HEK293T (cell line): ENCODE measurements around the gene TMEM156.

ENCODE experiments used
- CTCF ChIA-PET: fragments of 350-600 bp; formaldehyde crosslinking; extraction: SDS; loops from one replicate; lab custom pipeline; 2021; ENCODE audit warnings: antibody characterized with exemption, inconsistent platforms; lab: Yijun Ruan, JAX
- POLR2A ChIA-PET: fragments of 350-600 bp; formaldehyde crosslinking; extraction: SDS; loops from one replicate; lab custom pipeline; 2020; ENCODE audit warnings: antibody characterized with exemption, inconsistent platforms; lab: Yijun Ruan, JAX
- DNase-seq: peaks from one replicate; pipeline ENCODE4 v3.0.0; 2012; ENCODE audit warnings: mixed read lengths; ENCODE audit errors: extremely low spot score
- ARNT ChIP-seq: fragments of 450-650 bp; IDR thresholded peaks from 2 replicates; pipeline ENCODE4 v1.6.1; 2017; ENCODE audit warnings: mild to moderate bottlenecking
- BHLHE40 ChIP-seq: fragments of 450-650 bp; IDR thresholded peaks from 2 replicates; pipeline ENCODE4 v1.6.1; 2016; ENCODE audit warnings: mild to moderate bottlenecking, moderate library complexity, borderline replicate concordance
- CTBP1 ChIP-seq: fragments of 450-650 bp; IDR thresholded peaks from 2 replicates; pipeline ENCODE4 v1.6.1; 2016; ENCODE audit warnings: borderline replicate concordance
- ELF4 ChIP-seq: fragments of 450-650 bp; IDR thresholded peaks from 2 replicates; pipeline ENCODE4 v1.6.1; 2017; ENCODE audit warnings: antibody characterized with exemption
- FOXA1 ChIP-seq: fragments of 450-650 bp; IDR thresholded peaks from 2 replicates; pipeline ENCODE4 v1.6.1; 2016; ENCODE audit warnings: mild to moderate bottlenecking
- FOXK2 ChIP-seq: fragments of 450-650 bp; IDR thresholded peaks from 2 replicates; pipeline ENCODE4 v1.6.1; 2016; ENCODE audit warnings: mild to moderate bottlenecking
- FOXM1 ChIP-seq: fragments of 450-650 bp; IDR thresholded peaks from 2 replicates; pipeline ENCODE4 v1.6.1; 2017; ENCODE audit warnings: mild to moderate bottlenecking, borderline replicate concordance
- HDGF ChIP-seq: fragments of 450-650 bp; IDR thresholded peaks from 2 replicates; pipeline ENCODE4 v1.6.1; 2017; ENCODE audit warnings: antibody characterized with exemption, borderline replicate concordance
- L3MBTL2 ChIP-seq: fragments of 450-650 bp; conservative IDR thresholded peaks from 2 replicates; pipeline ENCODE4 v1.6.1; 2016; ENCODE audit warnings: mild to moderate bottlenecking
- LEF1 ChIP-seq: fragments of 450-650 bp; IDR thresholded peaks from 2 replicates; pipeline ENCODE4 v1.6.1; 2017; ENCODE audit warnings: mild to moderate bottlenecking, borderline replicate concordance
- NFRKB ChIP-seq: fragments of 450-650 bp; IDR thresholded peaks from 2 replicates; pipeline ENCODE4 v1.6.1; 2016; ENCODE audit warnings: mild to moderate bottlenecking, moderate library complexity
- SP1 ChIP-seq: fragments of 450-650 bp; IDR thresholded peaks from 2 replicates; pipeline ENCODE4 v1.6.1; 2017
- SUZ12 ChIP-seq: fragments of 450-650 bp; IDR thresholded peaks from 2 replicates; pipeline ENCODE4 v1.6.1; 2016; ENCODE audit warnings: mild to moderate bottlenecking
- TARDBP ChIP-seq: fragments of 450-650 bp; IDR thresholded peaks from 2 replicates; pipeline ENCODE4 v1.6.1; 2016
- ZNF384 ChIP-seq: fragments of 450-650 bp; IDR thresholded peaks from 2 replicates; pipeline ENCODE4 v1.6.1; 2016
- TF ChIP-seq, protein P1 (sequence below): fragments of 450-650 bp; IDR thresholded peaks from 2 replicates; pipeline ENCODE4 v1.6.1; 2016

Gene TMEM156

DNA sequence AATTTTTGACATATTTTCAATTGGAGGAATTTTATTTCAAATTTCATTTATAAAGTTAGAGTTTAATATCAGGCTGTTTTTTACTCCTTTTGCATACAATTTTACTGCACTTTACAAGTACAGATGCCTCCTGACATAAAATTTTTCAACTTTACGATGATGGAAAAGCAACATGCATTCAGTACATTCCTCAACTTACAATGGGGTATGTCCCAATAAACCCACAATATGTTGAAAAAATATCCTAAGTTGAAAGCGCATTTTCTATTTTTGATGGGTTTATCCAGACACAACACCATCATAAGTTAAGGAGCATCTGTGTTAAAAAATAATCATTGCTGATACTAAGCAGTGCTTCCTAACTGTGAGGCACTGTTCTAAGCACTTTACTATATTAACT lies 34.2 kb upstream of the TMEM156 start:
- no peak for DNase-seq
- ChIA-PET POLR2A (no interaction called here), CTCF (no interaction called here)
- TF ChIP-seq ARNT: no peak
- TF ChIP-seq CTBP1: no peak
- no peak for TF ChIP-seq L3MBTL2
- TF ChIP-seq LEF1: no peak
- no peak for TF ChIP-seq FOXM1
- TF ChIP-seq TARDBP: no peak
- TF ChIP-seq ZNF384: no peak
- TF ChIP-seq NFRKB: no peak
- TF ChIP-seq, protein P1, sequence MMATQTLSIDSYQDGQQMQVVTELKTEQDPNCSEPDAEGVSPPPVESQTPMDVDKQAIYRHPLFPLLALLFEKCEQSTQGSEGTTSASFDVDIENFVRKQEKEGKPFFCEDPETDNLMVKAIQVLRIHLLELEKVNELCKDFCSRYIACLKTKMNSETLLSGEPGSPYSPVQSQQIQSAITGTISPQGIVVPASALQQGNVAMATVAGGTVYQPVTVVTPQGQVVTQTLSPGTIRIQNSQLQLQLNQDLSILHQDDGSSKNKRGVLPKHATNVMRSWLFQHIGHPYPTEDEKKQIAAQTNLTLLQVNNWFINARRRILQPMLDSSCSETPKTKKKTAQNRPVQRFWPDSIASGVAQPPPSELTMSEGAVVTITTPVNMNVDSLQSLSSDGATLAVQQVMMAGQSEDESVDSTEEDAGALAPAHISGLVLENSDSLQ: no peak
- no peak for TF ChIP-seq FOXA1
- TF ChIP-seq BHLHE40: no peak
- no peak for TF ChIP-seq SUZ12
- TF ChIP-seq HDGF: no peak

DNA sequence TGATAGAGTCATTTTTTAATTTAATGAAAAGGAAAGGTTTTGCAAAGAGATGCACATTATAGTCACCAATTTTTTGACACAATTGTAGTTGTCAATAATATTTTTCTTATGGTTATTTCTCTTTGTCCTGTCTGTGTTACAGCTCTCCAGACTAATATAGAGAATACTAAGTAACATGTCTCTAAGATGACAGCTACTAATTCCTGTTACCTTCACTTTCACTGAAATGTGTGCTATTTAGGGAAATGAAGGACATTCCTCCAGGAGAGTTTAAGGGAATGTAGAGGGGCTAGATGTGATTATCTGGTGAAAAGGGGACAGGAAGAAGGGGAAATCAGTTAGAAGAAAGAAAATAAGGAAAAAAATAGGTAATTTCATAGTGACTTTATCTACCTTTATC lies 31.2 kb upstream of the TMEM156 start:
- POLR2A ChIA-PET: no interaction called here
- CTCF ChIA-PET: no interaction called here
- no peak for TF ChIP-seq NFRKB
- no peak for TF ChIP-seq ZNF384
- TF ChIP-seq BHLHE40: no peak
- no peak for TF ChIP-seq LEF1
- TF ChIP-seq L3MBTL2: no peak
- TF ChIP-seq ARNT: no peak
- TF ChIP-seq HDGF: no peak
- no peak for TF ChIP-seq TARDBP
- TF ChIP-seq ELF4: no peak
- TF ChIP-seq, protein P1: no peak
- TF ChIP-seq SP1: no peak
- no peak for TF ChIP-seq SUZ12
- TF ChIP-seq CTBP1: no peak
- TF ChIP-seq FOXK2: no peak
- no peak for TF ChIP-seq FOXA1
- no peak for TF ChIP-seq FOXM1
- DNase-seq: no peak

DNA sequence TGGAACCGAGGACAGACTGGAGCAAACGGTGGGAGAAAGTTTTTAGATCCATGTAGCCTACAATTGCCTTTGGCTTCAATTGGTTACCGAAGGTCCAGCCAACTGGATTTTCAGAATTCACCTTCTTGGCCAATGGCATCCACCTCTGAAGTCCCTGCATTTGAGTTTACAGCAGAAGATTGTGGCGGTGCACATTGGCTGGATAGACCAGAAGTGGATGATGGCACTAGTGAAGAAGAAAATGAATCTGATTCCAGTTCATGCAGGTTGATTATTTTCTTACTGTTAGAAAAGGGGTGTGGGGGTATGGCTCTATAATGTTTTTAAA lies 30.5 kb upstream of the TMEM156 start:
- TF ChIP-seq NFRKB (no peak), ARNT (no peak), TARDBP (no peak), HDGF (no peak), BHLHE40 (no peak)
- no peak for DNase-seq
- ChIA-PET CTCF (no interaction called here), POLR2A (no interaction called here)

DNA sequence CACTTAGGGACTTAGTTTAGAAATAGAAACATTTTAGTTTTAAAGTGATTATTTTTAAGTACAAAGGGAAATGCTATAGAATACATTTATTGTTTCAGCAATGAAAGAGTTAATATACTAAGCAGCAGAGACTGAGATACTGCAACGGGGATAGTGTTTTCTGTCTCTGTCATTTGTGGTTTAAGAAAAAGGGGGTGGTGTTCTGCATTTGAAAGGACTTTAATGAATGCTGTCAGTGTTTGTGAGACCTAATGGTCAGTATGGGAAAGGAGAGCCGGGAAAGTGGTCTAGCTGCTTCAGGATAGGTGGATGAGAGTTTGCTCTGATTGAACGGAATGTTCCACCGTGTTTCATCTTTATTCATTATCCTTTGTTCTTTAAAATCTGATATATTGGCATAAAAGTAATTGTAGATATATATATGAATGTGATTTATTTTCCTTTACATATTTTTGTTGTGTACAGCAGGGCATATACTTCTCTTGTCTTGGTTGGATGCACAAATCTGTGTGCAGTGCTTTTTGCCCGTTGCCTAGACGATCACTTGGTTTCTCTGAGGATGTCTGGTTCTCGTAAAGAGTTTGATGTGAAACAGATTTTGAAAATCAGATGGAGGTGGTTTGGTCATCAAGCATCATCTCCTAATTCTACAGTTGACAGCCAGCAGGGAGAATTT lies 30.0 kb upstream of the TMEM156 start, which contains the start of gene KLHL5:
TSS of gene KLHL5 (plus strand) at position 139 of the 676 bp plus-strand sequence. CDS start at position 560, 421 bp downstream.
- no peak for DNase-seq
- CTCF ChIA-PET: no interaction called here
- TF ChIP-seq FOXM1: no peak
- TF ChIP-seq FOXK2: no peak
- TF ChIP-seq FOXA1: no peak
- no peak for TF ChIP-seq SUZ12
- TF ChIP-seq BHLHE40: no peak
- no peak for TF ChIP-seq NFRKB
- no peak for TF ChIP-seq CTBP1
- no peak for TF ChIP-seq TARDBP
- no peak for TF ChIP-seq LEF1
- TF ChIP-seq HDGF: no peak
- no peak for TF ChIP-seq ZNF384
- POLR2A ChIA-PET: no interaction called here

DNA sequence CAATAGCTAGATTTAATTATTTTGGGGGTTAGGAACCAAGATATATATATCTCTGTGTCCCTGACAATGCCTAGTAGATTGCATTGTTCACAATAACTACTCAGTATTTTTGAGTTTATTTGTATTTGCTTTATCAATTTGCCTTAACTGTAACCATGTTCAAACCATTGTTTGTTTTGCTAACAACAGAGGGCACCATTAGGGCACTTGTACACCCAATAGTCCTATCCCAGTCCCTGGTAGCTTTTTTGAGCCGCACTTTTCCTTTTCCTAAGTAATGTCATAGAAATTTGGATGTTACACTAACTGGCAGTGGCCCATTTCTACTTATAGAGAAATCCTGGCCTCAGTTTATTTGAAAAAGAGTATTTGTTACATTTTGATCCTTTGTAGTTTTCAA lies 29.2 kb upstream of the TMEM156 start:
- CTCF ChIA-PET: no interaction called here
- no peak for TF ChIP-seq NFRKB
- no peak for TF ChIP-seq FOXK2
- TF ChIP-seq, protein P1: no peak
- no peak for DNase-seq
- POLR2A ChIA-PET: no interaction called here

DNA sequence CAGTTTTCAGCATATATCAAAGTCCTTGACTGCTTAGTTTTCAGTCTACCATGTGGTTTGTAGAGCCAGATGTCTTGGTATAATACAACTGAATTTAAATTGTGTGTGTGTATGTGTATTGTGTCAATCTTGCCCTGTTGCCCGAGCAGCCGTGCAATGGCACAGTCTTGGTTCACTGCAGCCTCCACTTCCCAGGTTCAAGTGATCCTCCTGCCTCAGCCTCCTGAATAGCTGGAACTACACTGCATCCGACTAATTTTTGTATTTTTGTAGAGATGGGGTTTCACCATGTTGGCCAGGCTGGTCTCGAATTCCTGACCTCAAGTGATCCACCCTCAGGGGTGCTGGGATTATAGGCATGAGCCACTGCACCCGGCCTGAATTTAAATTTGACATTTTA lies 23.8 kb upstream of the TMEM156 start:
- DNase-seq: no peak
- TF ChIP-seq NFRKB: no peak
- no peak for TF ChIP-seq BHLHE40
- TF ChIP-seq, protein P1: no peak
- POLR2A ChIA-PET: no interaction called here
- CTCF ChIA-PET: no interaction called here
